SU-DHL-6 (cell line): Measurements from ENCODE around the gene FKBP1A.
"Not testable (repeated sequence)": the region's sequence is repeated elsewhere in the genome, so short reads cannot be mapped to it uniquely, and the experiment has no call there.

Experiments used
- CTCF ChIP-seq: fragments of 200-600 bp; sonication (generic); IDR thresholded peaks from one replicate; pipeline ENCODE4 v1.5.1; 2017; ENCODE audit warnings: antibody characterized with exemption, mild to moderate bottlenecking, low read length, moderate library complexity; ENCODE audit not compliant: insufficient read depth, poor library complexity, severe bottlenecking
- EZH2phosphoT487 ChIP-seq: fragments of 200-600 bp; sonication (generic), shearing (Covaris generic); conservative IDR thresholded peaks from 2 replicates; pipeline ENCODE4 v1.6.1; 2018; ENCODE audit warnings: mild to moderate bottlenecking, antibody characterized with exemption, low read length, moderate library complexity, mixed read lengths

GRCh38 chr20:1399678-1400366 lies 7.0 kb upstream of the FKBP1A start:
- not testable (repeated sequence) for TF ChIP-seq CTCF, EZH2phosphoT487
